ENCODE measurements around the gene TMC5.
"Not testable (repeated sequence)": the region's sequence is repeated elsewhere in the genome, so short reads cannot be mapped to it uniquely, and the experiment has no call there.

DNA sequence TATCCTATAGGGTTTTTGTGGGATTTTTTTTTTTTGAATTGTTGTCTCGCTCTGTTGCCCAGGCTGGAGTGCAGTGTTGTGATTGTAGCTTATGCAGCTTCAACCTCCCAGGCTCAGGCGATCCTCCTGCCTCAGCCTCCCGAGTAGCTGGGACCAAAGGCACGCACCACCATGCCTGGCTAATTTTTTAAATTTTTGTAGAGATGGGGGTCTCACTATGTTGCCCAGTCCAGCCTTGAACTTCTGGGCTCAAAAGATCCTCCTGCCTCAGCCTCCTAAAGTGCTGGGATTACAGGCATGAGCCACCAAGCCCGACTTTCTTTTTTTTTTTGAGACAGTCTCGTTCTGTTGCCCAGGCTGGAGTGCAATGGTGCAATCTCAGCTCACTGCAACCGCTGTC, 5.6 kb upstream of the TMC5 start:
- TF ChIP-seq, protein P1, sequence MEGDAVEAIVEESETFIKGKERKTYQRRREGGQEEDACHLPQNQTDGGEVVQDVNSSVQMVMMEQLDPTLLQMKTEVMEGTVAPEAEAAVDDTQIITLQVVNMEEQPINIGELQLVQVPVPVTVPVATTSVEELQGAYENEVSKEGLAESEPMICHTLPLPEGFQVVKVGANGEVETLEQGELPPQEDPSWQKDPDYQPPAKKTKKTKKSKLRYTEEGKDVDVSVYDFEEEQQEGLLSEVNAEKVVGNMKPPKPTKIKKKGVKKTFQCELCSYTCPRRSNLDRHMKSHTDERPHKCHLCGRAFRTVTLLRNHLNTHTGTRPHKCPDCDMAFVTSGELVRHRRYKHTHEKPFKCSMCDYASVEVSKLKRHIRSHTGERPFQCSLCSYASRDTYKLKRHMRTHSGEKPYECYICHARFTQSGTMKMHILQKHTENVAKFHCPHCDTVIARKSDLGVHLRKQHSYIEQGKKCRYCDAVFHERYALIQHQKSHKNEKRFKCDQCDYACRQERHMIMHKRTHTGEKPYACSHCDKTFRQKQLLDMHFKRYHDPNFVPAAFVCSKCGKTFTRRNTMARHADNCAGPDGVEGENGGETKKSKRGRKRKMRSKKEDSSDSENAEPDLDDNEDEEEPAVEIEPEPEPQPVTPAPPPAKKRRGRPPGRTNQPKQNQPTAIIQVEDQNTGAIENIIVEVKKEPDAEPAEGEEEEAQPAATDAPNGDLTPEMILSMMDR (IDR thresholded peaks at IDR 0.05) = not testable (repeated sequence)
- TF ChIP-seq ZFX (IDR thresholded peaks at IDR 0.05; ENCODE audit: borderline replicate concordance) = not testable (repeated sequence)

All from 22Rv1 (cell line).